ENCODE results near the gene ELMOD3. TPM values are rescaled to one million over a fixed set of nuclear protein-coding genes. Genes with fewer than 3 reads are reported as not detected.
"Not testable (repeated sequence)": the region's sequence is repeated elsewhere in the genome, so short reads cannot be mapped to it uniquely, and the experiment has no call there.

Gene ELMOD3
- polyA plus RNA-seq, 1 experiment = 26.3 TPM

GRCh38 chr2:85318222-85319074 lies 36.1 kb upstream of the ELMOD3 start:
- TF ChIP-seq, protein P1, sequence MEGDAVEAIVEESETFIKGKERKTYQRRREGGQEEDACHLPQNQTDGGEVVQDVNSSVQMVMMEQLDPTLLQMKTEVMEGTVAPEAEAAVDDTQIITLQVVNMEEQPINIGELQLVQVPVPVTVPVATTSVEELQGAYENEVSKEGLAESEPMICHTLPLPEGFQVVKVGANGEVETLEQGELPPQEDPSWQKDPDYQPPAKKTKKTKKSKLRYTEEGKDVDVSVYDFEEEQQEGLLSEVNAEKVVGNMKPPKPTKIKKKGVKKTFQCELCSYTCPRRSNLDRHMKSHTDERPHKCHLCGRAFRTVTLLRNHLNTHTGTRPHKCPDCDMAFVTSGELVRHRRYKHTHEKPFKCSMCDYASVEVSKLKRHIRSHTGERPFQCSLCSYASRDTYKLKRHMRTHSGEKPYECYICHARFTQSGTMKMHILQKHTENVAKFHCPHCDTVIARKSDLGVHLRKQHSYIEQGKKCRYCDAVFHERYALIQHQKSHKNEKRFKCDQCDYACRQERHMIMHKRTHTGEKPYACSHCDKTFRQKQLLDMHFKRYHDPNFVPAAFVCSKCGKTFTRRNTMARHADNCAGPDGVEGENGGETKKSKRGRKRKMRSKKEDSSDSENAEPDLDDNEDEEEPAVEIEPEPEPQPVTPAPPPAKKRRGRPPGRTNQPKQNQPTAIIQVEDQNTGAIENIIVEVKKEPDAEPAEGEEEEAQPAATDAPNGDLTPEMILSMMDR (IDR thresholded peaks at IDR 0.05; ENCODE audit: insufficient read depth, low read depth, low read length) = no peak
- ChIA-PET POLR2A (interaction anchor here (0.8 kb wide), 1 partner anchor 41 kb away, joined by 3 read pairs; no protein-coding TSS in a partner anchor), CTCF (interaction anchor here (0.8 to 3.1 kb wide), 5 partner anchors 10 to 252 kb away, joined by 3 to 26 read pairs (median 3); no protein-coding TSS in a partner anchor)
- peak; percentile 47 for DNase-seq (ENCODE audit: low read depth)
- H3K4me3 ChIP-seq (ENCODE audit: low read depth, low read length) = no peak overlapping the region
- H3K36me3 ChIP-seq (ENCODE audit: control insufficient read depth, insufficient read depth, low read length) = peaks cover 22% of the 10 kb centered on the region
- no peaks in the 10 kb centered on the region for H3K27me3 ChIP-seq (ENCODE audit: control insufficient read depth, insufficient read depth, low read length)

DNA sequence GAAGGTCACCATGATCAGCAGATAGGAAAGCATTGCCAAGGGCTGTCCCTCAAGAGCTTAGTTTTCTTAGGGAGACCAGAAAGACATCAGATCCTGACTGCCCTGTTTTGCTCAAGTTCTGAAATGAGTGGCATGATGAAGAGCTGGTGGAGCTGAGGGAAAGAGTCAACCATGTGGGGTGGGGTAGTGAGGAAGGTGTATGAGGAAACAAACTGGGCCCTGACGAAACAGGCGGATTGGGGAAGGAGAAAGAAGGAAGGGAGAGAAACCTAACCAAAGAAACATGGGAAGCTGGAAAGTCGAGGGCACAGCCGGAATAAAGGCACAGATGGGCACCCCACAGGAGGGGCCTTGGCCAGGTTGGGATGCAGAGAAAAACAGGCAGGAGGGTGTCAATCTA lies 34.8 kb upstream of the ELMOD3 start:
- CTCF ChIA-PET = interaction anchor here (0.6 to 3.1 kb wide), 4 partner anchors 19 to 123 kb away, joined by 3 to 26 read pairs (median 3); no protein-coding TSS in a partner anchor
- H3K27me3 ChIP-seq (ENCODE audit: control insufficient read depth, insufficient read depth, low read length) = no peaks in the 10 kb centered on the region
- DNase-seq (ENCODE audit: low read depth) = no peak
- no peak overlapping the region for H3K4me3 ChIP-seq (ENCODE audit: low read depth, low read length)
- TF ChIP-seq, protein P1 (IDR thresholded peaks at IDR 0.05; ENCODE audit: insufficient read depth, low read depth, low read length) = no peak
- POLR2A ChIA-PET = no interaction called here
- peaks cover 20% of the 10 kb centered on the region for H3K36me3 ChIP-seq (ENCODE audit: control insufficient read depth, insufficient read depth, low read length)

GRCh38 chr2:85323351-85323987 lies 31.1 kb upstream of the ELMOD3 start:
- CTCF ChIA-PET = no interaction called here
- no peak for DNase-seq (ENCODE audit: low read depth)
- H3K27me3 ChIP-seq (ENCODE audit: control insufficient read depth, insufficient read depth, low read length) = no peaks in the 10 kb centered on the region
- no peak overlapping the region for H3K4me3 ChIP-seq (ENCODE audit: low read depth, low read length)
- TF ChIP-seq, protein P1 (IDR thresholded peaks at IDR 0.05; ENCODE audit: insufficient read depth, low read depth, low read length) = no peak
- POLR2A ChIA-PET = interaction anchor here (0.6 kb wide), 1 partner anchor 265 kb away, joined by 4 read pairs; no protein-coding TSS in a partner anchor
- H3K36me3 ChIP-seq (ENCODE audit: control insufficient read depth, insufficient read depth, low read length) = peaks cover 12% of the 10 kb centered on the region

DNA sequence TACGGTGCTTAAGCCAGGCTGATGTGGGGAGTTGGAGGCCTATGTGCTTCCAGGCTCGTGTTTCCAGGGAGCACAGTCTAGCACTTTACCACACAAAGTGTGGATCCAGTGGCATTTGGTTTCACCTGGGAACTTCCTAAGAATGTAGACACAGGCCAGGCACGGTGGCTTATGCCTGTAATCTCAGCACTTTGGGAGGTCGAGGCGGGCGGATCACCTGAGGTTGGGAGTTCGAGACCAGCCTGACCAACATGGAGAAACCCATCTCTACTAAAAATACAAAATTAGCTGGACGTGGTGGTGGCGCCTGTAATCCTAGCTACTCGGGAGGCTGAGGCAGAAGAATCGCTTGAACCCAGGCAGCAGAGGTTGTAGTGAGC lies 30.6 kb upstream of the ELMOD3 start:
- CTCF ChIA-PET; H3K4me3 ChIP-seq (ENCODE audit: low read depth, low read length); H3K27me3 ChIP-seq (ENCODE audit: control insufficient read depth, insufficient read depth, low read length); DNase-seq (ENCODE audit: low read depth): not testable (repeated sequence)
- POLR2A ChIA-PET = interaction anchor here (0.6 kb wide), 1 partner anchor 266 kb away, joined by 4 read pairs; no protein-coding TSS in a partner anchor
- peaks cover 12% of the 10 kb centered on the region for H3K36me3 ChIP-seq (ENCODE audit: control insufficient read depth, insufficient read depth, low read length)

DNA sequence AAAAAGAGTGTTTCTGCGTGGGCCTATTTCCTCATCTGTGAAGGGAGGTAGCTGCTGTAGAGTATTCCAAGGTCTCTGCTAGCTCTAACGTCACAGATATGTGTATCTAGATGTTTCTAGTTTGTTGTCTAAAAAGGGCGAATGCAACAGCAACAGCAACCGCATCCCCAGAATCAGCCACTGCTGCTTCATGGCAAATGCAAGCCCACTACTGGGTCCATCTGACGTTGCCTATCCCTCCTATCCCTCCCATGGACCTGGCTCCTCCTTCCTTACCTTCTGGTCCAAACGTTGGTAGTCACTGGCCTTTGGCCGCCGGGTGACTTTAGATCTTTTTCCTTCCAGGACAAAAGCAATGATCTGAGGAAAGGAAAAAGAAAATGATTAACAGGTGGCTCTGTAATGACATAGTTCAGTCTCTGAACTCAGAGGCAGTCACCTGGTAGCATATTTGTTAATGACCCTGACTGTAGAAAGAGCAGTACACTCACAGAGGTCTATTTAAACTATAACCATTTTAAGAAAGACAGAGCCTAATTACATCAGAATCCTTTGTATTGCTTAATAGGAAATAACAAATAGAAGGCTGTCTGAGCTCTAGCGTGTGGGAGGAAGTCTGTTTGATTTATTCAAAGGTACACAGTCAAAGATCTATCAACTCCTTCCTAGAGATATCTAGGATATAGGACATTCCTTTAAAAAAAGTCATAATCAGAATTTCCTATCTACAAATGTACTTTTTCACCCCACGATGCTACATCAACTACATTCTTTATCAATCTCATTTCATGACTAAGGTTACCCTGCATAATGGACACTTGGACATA lies 29.7 kb upstream of the ELMOD3 start:
- TF ChIP-seq, protein P1 (IDR thresholded peaks at IDR 0.05; ENCODE audit: insufficient read depth, low read depth, low read length) = no peak
- no peak for DNase-seq (ENCODE audit: low read depth)
- CTCF ChIA-PET = interaction anchor here (1.3 kb wide), 1 partner anchor 258 kb away, joined by 4 read pairs; no protein-coding TSS in a partner anchor
- Histone ChIP-seq H3K4me3 (ENCODE audit: low read depth, low read length) (peak overlapping the region; percentile 66), H3K27me3 (ENCODE audit: control insufficient read depth, insufficient read depth, low read length) (no peaks in the 10 kb centered on the region), H3K36me3 (ENCODE audit: control insufficient read depth, insufficient read depth, low read length) (peaks cover 12% of the 10 kb centered on the region)
- POLR2A ChIA-PET = no interaction called here
